ENCODE measurements around the gene CENATAC. TPM values are rescaled to one million over a fixed set of nuclear protein-coding genes. Genes with fewer than 3 reads are reported as not detected.

The CENATAC gene
- total and polyA plus RNA-seq, 2 experiments from 2014 or later: 31.7 to 34.5 TPM

DNA sequence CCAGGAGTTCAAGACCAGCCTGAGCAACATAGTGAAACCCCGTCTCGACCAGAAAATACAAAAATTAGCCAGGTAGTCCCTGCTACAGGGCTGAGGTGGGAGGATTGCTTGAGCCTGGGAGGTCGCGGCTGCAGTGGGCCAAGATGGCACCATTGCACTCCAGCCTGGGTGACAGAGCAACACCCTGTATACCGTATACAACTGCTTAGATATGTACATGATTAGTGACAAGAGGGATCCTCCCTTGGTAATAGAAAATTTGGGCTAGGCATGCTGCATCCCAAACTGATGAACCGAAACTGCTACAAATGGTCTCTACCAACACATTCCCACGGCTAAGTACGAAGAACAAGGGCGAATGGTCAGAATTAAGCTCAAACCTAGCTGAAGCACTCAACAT lies 45.0 kb downstream of the CENATAC start:
- DNase-seq (ENCODE audit: low spot score) (no peak), ATAC-seq (no peak)
- TF ChIP-seq NANOG (IDR thresholded peaks at IDR 0.05; ENCODE audit: borderline replicate concordance) (no peak), POLR2AphosphoS5 (IDR thresholded peaks at IDR 0.05; ENCODE audit: low read depth) (no peak), ZNF114 (CRISPR knock-in tag; IDR thresholded peaks at IDR 0.05) (no peak)
- no peaks in the 10 kb centered on the region for H3K9me3 Mint-ChIP-seq
- H3K27me3 ChIP-seq (ENCODE audit: insufficient read depth): no peaks in the 10 kb centered on the region
- H3K4me2 ChIP-seq: no peak overlapping the region
- H3K36me3 Mint-ChIP-seq (ENCODE audit: low read depth): peaks cover 36% of the 10 kb centered on the region
- H3K36me3 ChIP-seq (ENCODE audit: insufficient read depth): peaks cover 8% of the 10 kb centered on the region; the same call in 1 of the 2 replicates
- no peak overlapping the region for H3K4me3 ChIP-seq
- H3K9me2 ChIP-seq (ENCODE audit: insufficient read depth): no peaks in the 10 kb centered on the region
- H2AFZ ChIP-seq: no peak overlapping the region
- no peak overlapping the region for H3K27ac ChIP-seq (ENCODE audit: low read depth)
- H3F3A ChIP-seq (replicated peaks; ENCODE audit: low read depth): peaks cover 11% of the 10 kb centered on the region
- H4K20me1 ChIP-seq (replicated peaks; ENCODE audit: insufficient read depth): no peaks in the 10 kb centered on the region
- peaks cover 27% of the 10 kb centered on the region for H3K4me1 Mint-ChIP-seq
- H3K4me3 Mint-ChIP-seq: no peak overlapping the region
- H3K27me3 Mint-ChIP-seq (ENCODE audit: insufficient read depth, low read depth, poor library complexity): peaks cover 3% of the 10 kb centered on the region
- H3K79me2 ChIP-seq (replicated peaks; ENCODE audit: insufficient read depth): no peaks in the 10 kb centered on the region
- no peak overlapping the region for H3K27ac Mint-ChIP-seq
- peaks cover 32% of the 10 kb centered on the region for H3K4me1 ChIP-seq (ENCODE audit: insufficient read depth)

DNA sequence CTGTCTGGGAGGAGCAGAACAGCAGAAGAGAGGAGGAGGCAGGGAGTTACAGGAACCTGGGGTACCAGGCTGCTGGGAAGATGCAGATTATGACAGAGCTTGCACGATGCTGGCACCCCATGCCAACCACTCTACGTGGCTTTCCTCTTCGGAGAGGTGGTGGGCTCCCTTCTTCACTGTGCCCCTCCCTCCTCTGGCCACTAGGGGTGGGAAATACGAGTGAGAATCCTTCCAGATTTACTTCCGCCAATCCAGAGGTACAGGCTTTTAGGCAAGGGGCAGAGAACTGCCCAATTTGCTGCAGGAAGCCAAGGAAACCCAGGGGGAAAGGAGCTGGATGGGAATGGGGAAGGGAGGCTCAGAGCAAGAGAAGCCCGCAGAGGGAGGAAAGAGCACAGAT lies 46.8 kb downstream of the CENATAC start:
- peaks cover 18% of the 10 kb centered on the region; the same call in 2 of the 3 replicates for H3K4me1 Mint-ChIP-seq
- peaks cover 18% of the 10 kb centered on the region for H3K36me3 ChIP-seq (ENCODE audit: insufficient read depth)
- H3K4me3 ChIP-seq: no peak overlapping the region
- peaks cover 21% of the 10 kb centered on the region for H3K4me1 ChIP-seq (ENCODE audit: insufficient read depth)
- H3K9me3 Mint-ChIP-seq: no peaks in the 10 kb centered on the region
- H3K27ac ChIP-seq (ENCODE audit: low read depth): peak overlapping the region; percentile 75
- peak overlapping the region; percentile 11; the same call in 1 of the 3 replicates for H3K4me3 Mint-ChIP-seq
- H3K9me2 ChIP-seq (ENCODE audit: insufficient read depth): no peaks in the 10 kb centered on the region
- H3K27me3 ChIP-seq (ENCODE audit: insufficient read depth): no peaks in the 10 kb centered on the region
- TF ChIP-seq, protein P1, sequence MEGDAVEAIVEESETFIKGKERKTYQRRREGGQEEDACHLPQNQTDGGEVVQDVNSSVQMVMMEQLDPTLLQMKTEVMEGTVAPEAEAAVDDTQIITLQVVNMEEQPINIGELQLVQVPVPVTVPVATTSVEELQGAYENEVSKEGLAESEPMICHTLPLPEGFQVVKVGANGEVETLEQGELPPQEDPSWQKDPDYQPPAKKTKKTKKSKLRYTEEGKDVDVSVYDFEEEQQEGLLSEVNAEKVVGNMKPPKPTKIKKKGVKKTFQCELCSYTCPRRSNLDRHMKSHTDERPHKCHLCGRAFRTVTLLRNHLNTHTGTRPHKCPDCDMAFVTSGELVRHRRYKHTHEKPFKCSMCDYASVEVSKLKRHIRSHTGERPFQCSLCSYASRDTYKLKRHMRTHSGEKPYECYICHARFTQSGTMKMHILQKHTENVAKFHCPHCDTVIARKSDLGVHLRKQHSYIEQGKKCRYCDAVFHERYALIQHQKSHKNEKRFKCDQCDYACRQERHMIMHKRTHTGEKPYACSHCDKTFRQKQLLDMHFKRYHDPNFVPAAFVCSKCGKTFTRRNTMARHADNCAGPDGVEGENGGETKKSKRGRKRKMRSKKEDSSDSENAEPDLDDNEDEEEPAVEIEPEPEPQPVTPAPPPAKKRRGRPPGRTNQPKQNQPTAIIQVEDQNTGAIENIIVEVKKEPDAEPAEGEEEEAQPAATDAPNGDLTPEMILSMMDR (conservative IDR thresholded peaks at IDR 0.05; ENCODE audit: low read depth in 2 of 2): peak; percentile 42 to 50
- TF ChIP-seq POLR2AphosphoS5 (IDR thresholded peaks at IDR 0.05; ENCODE audit: low read depth): no peak
- TF ChIP-seq, protein P2, sequence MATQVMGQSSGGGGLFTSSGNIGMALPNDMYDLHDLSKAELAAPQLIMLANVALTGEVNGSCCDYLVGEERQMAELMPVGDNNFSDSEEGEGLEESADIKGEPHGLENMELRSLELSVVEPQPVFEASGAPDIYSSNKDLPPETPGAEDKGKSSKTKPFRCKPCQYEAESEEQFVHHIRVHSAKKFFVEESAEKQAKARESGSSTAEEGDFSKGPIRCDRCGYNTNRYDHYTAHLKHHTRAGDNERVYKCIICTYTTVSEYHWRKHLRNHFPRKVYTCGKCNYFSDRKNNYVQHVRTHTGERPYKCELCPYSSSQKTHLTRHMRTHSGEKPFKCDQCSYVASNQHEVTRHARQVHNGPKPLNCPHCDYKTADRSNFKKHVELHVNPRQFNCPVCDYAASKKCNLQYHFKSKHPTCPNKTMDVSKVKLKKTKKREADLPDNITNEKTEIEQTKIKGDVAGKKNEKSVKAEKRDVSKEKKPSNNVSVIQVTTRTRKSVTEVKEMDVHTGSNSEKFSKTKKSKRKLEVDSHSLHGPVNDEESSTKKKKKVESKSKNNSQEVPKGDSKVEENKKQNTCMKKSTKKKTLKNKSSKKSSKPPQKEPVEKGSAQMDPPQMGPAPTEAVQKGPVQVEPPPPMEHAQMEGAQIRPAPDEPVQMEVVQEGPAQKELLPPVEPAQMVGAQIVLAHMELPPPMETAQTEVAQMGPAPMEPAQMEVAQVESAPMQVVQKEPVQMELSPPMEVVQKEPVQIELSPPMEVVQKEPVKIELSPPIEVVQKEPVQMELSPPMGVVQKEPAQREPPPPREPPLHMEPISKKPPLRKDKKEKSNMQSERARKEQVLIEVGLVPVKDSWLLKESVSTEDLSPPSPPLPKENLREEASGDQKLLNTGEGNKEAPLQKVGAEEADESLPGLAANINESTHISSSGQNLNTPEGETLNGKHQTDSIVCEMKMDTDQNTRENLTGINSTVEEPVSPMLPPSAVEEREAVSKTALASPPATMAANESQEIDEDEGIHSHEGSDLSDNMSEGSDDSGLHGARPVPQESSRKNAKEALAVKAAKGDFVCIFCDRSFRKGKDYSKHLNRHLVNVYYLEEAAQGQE (IDR thresholded peaks at IDR 0.05; ENCODE audit: unreplicated experiment): no peak
- no peaks in the 10 kb centered on the region for H3K79me2 ChIP-seq (replicated peaks; ENCODE audit: insufficient read depth)
- ATAC-seq (peak; percentile 81), DNase-seq (ENCODE audit: low spot score) (peak; percentile 68)
- H3K27me3 Mint-ChIP-seq (ENCODE audit: insufficient read depth, low read depth, poor library complexity): peaks cover 5% of the 10 kb centered on the region
- no peak overlapping the region for H3K27ac Mint-ChIP-seq
- peaks cover under 1% of the 10 kb centered on the region; the same call in 1 of the 2 replicates for H4K20me1 ChIP-seq (replicated peaks; ENCODE audit: insufficient read depth)
- peaks cover 6% of the 10 kb centered on the region; the same call in 1 of the 2 replicates for H3F3A ChIP-seq (replicated peaks; ENCODE audit: low read depth)
- H2AFZ ChIP-seq: no peak overlapping the region
- no peak overlapping the region; the same call in 1 of the 2 replicates for H3K4me2 ChIP-seq
- peaks cover 54% of the 10 kb centered on the region for H3K36me3 Mint-ChIP-seq (ENCODE audit: low read depth)

All from GM23338 (cell line).